ENCODE data around the gene NTRK3.

Gene NTRK3

DNA sequence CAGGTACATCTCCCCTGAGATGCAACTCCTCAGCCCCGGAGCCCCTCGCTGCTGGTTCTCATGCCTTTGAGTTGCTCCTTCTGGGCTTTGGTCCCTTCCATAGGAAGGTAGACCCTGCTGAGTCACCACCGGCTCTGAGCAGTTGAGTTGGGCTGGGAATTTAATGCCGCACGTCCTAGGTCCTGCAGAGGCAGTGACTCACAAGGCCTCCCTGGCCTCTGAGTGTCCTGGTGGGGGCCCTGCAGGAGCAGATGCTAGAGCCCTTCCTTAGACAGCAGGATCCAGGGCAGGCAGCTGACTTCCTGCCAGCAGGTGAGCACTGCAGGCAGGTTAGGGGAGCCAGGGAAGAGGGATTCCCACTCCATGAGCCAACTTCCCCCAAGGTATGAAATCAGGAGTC is 5.5 kb upstream of the NTRK3 start:
- H3K79me2 ChIP-seq (ENCODE audit: control insufficient read depth, low read length), result no peaks in the 10 kb centered on the region
- H3K4me3 ChIP-seq (ENCODE audit: low read length), result no peak overlapping the region
- H3F3A ChIP-seq (ENCODE audit: control insufficient read depth, insufficient read depth), result no peaks in the 10 kb centered on the region
- H3K4me1 ChIP-seq (ENCODE audit: control insufficient read depth, low read length), result no peaks in the 10 kb centered on the region
- H3K9me2 ChIP-seq (replicated peaks; ENCODE audit: control insufficient read depth, low read length), result no peaks in the 10 kb centered on the region
- H4K20me1 ChIP-seq (ENCODE audit: control insufficient read depth, insufficient read depth, low read depth, low read length), result no peaks in the 10 kb centered on the region
- no peak overlapping the region for H3K4me2 ChIP-seq (ENCODE audit: low read length)
- H3K9me3 ChIP-seq (ENCODE audit: control insufficient read depth, insufficient read depth, low read length), result no peaks in the 10 kb centered on the region
- H3K36me3 ChIP-seq (ENCODE audit: control insufficient read depth, low read length), result no peaks in the 10 kb centered on the region
- H3K27me3 ChIP-seq (ENCODE audit: control insufficient read depth, low read length), result no peaks in the 10 kb centered on the region; the same call in none of the 2 replicates
- H3K27ac ChIP-seq (ENCODE audit: low read depth, low read length), result no peak overlapping the region
- TF ChIP-seq EZH2phosphoT487 (IDR thresholded peaks at IDR 0.05; ENCODE audit: borderline replicate concordance, low read length), result no peak
- TF ChIP-seq, protein P1, sequence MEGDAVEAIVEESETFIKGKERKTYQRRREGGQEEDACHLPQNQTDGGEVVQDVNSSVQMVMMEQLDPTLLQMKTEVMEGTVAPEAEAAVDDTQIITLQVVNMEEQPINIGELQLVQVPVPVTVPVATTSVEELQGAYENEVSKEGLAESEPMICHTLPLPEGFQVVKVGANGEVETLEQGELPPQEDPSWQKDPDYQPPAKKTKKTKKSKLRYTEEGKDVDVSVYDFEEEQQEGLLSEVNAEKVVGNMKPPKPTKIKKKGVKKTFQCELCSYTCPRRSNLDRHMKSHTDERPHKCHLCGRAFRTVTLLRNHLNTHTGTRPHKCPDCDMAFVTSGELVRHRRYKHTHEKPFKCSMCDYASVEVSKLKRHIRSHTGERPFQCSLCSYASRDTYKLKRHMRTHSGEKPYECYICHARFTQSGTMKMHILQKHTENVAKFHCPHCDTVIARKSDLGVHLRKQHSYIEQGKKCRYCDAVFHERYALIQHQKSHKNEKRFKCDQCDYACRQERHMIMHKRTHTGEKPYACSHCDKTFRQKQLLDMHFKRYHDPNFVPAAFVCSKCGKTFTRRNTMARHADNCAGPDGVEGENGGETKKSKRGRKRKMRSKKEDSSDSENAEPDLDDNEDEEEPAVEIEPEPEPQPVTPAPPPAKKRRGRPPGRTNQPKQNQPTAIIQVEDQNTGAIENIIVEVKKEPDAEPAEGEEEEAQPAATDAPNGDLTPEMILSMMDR (IDR thresholded peaks at IDR 0.05; ENCODE audit: low read depth, low read length, poor library complexity, severe bottlenecking), result no peak

DNA sequence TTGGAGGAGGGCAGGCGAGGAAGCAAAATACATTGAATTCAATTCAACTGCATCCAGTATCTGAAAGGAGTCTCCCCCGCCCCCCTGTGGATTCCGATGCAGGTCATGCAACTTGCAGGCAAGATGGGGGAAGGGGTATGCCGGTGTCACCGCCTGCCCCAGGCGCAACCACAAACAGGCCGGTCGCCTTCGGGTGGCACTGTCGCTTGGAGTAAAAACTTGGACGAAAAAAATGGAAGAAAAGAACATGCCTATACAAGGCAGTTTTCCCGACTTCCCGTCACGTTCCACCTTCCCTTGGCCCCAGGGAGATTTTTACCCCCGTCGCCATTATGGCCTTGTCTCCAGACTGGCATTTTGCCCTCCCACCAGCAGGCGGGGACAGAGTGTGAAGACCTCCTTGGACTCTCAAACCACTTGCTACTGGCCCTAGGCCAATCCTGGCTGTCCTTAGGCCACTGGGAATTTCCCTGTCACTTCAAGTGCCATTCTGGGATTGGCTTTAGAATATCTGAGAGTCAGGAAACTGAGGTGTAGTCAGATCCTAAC is 1.6 kb upstream of the NTRK3 start:
- no peaks in the 10 kb centered on the region for H3F3A ChIP-seq (ENCODE audit: control insufficient read depth, insufficient read depth)
- H3K27ac ChIP-seq (ENCODE audit: low read depth, low read length), result no peak overlapping the region
- peaks cover 3% of the 10 kb centered on the region for H3K27me3 ChIP-seq (ENCODE audit: control insufficient read depth, low read length)
- no peaks in the 10 kb centered on the region for H3K36me3 ChIP-seq (ENCODE audit: control insufficient read depth, low read length)
- no peak overlapping the region for H3K4me2 ChIP-seq (ENCODE audit: low read length)
- TF ChIP-seq, protein P1 (IDR thresholded peaks at IDR 0.05; ENCODE audit: low read depth, low read length, poor library complexity, severe bottlenecking), result no peak
- TF ChIP-seq EZH2phosphoT487 (IDR thresholded peaks at IDR 0.05; ENCODE audit: borderline replicate concordance, low read length), result no peak
- no peaks in the 10 kb centered on the region for H3K79me2 ChIP-seq (ENCODE audit: control insufficient read depth, low read length)
- H3K9me2 ChIP-seq (replicated peaks; ENCODE audit: control insufficient read depth, low read length), result no peaks in the 10 kb centered on the region
- H4K20me1 ChIP-seq (ENCODE audit: control insufficient read depth, insufficient read depth, low read depth, low read length), result no peaks in the 10 kb centered on the region
- H3K4me1 ChIP-seq (ENCODE audit: control insufficient read depth, low read length), result no peaks in the 10 kb centered on the region
- H3K9me3 ChIP-seq (ENCODE audit: control insufficient read depth, insufficient read depth, low read length), result no peaks in the 10 kb centered on the region
- H3K4me3 ChIP-seq (ENCODE audit: low read length), result no peak overlapping the region

DNA sequence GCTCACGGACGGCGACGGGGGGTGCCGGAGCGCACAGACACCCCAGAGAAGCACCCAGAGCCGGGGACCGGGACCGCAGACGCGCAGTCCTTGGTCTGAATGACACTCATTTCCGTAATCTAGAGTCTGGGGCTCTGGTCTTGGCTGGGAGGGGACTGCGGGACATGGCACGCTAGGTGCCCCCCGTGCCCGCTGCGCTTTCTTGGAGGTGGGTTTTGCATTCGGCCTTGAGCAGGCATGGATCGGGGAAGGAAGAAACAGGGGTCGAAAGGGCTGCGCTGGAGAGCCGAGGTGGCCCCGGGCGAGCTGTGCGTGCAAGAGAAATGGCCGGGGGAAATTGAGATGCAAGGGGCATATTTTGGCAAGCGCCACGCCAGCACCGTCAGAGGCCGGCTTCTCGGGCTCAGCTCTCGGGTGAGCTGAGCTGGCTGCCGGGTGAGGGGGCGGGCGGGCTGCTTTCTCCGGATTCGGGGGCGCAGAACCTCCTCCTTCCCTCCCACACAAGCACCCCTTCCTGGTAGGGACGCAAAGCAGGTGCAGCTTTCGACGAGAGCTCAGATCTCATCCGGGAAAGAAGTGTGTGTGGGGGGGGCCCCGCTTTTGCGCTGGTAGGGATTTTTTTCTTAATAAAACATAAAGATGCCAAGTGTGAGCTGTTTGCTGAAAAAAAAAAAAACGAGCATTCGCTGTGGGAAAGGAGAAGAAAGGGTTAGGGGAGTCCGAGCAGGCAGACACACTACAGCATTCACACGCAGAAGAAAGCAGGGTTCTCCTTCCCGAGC is 963 bp upstream of the NTRK3 start:
- Histone ChIP-seq H4K20me1 (ENCODE audit: control insufficient read depth, insufficient read depth, low read depth, low read length) (no peaks in the 10 kb centered on the region), H3K36me3 (ENCODE audit: control insufficient read depth, low read length) (no peaks in the 10 kb centered on the region), H3K79me2 (ENCODE audit: control insufficient read depth, low read length) (no peaks in the 10 kb centered on the region), H3F3A (ENCODE audit: control insufficient read depth, insufficient read depth) (no peaks in the 10 kb centered on the region), H3K27me3 (ENCODE audit: control insufficient read depth, low read length) (peaks cover 3% of the 10 kb centered on the region), H3K9me2 (replicated peaks; ENCODE audit: control insufficient read depth, low read length) (no peaks in the 10 kb centered on the region), H3K9me3 (ENCODE audit: control insufficient read depth, insufficient read depth, low read length) (no peaks in the 10 kb centered on the region), H3K27ac (ENCODE audit: low read depth, low read length) (no peak overlapping the region), H3K4me3 (ENCODE audit: low read length) (no peak overlapping the region), H3K4me2 (ENCODE audit: low read length) (no peak overlapping the region), H3K4me1 (ENCODE audit: control insufficient read depth, low read length) (no peaks in the 10 kb centered on the region)
- no peak for TF ChIP-seq EZH2phosphoT487 (IDR thresholded peaks at IDR 0.05; ENCODE audit: borderline replicate concordance, low read length)
- TF ChIP-seq, protein P1 (IDR thresholded peaks at IDR 0.05; ENCODE audit: low read depth, low read length, poor library complexity, severe bottlenecking), result no peak
